ENCODE measurements around the gene CDK6.

GRCh38 chr7:92873776-92874175 lies 37.4 kb upstream of the CDK6 start:
- no peak for TF ChIP-seq CTCF (IDR thresholded peaks at IDR 0.05 in 2 of 3, conservative IDR thresholded peaks at IDR 0.05 in 1 of 3; ENCODE audit: borderline replicate concordance in 1 of 3, insufficient read depth in 1 of 3, low read depth in 2 of 3, low read length in 2 of 3)
- TF ChIP-seq YY1 (IDR thresholded peaks at IDR 0.05; ENCODE audit: extremely low read depth, insufficient replicate concordance, low read depth, low read length): no peak
- TF ChIP-seq POLR2A (IDR thresholded peaks at IDR 0.05; ENCODE audit: borderline replicate concordance, extremely low read depth, insufficient read depth, insufficient read length): no peak
- TF ChIP-seq RAD21 (IDR thresholded peaks at IDR 0.05; ENCODE audit: low read depth): no peak
- no peak for TF ChIP-seq EZH2phosphoT487 (IDR thresholded peaks at IDR 0.05; ENCODE audit: borderline replicate concordance)
- no peak for TF ChIP-seq SIN3A (IDR thresholded peaks at IDR 0.05; ENCODE audit: low read depth)
- TF ChIP-seq EZH2 (IDR thresholded peaks at IDR 0.05): no peak
- TF ChIP-seq ELF1 (IDR thresholded peaks at IDR 0.05; ENCODE audit: borderline replicate concordance, low read depth): no peak
- no peak for TF ChIP-seq SP1 (IDR thresholded peaks at IDR 0.05; ENCODE audit: low read depth)
- no peak for TF ChIP-seq ZFX (IDR thresholded peaks at IDR 0.05)
- TF ChIP-seq MAX (IDR thresholded peaks at IDR 0.05): no peak
- TF ChIP-seq SRF (IDR thresholded peaks at IDR 0.05; ENCODE audit: low read depth): no peak
- TF ChIP-seq ATF3 (IDR thresholded peaks at IDR 0.05): no peak
- no peak for TF ChIP-seq TCF7L2 (IDR thresholded peaks at IDR 0.05; ENCODE audit: borderline replicate concordance, extremely low read depth, insufficient read depth, insufficient read length)

Measured in HCT116 (cell line).